ENCODE measurements around the gene IMPG2.

IMPG2 gene

DNA sequence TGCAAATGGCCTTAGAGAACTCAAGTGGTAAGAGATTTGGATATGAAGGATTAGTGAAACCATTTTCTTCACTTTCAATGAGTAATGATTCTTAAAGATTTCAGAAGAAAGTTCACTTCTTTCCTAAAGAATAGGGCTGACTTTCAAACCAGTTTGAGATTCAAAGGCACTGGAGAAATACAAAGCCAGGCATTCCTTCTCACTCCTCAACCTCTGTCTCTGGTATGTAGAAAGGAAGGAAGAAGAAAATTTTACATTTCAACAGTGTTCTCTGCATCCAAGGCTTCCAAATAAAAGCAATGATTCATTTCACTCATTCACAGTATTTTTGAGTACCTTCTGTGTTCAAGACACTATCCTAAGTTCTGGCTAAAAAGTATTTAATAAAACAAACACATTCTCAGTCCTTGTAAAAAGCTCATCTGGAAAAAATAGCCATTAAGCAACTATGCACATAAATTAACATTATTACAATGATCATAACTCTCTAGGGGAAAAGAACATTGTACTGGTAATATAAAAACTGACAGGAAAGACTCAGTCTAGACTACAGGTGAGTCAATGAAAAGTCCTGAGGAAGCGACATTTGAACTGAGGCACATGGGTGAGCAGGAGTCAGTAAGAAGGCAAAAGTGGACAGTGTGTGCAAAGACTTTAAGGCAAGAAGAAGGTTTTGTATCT, 79.5 kb downstream of the IMPG2 start (continued):
- TF ChIP-seq, protein P1, sequence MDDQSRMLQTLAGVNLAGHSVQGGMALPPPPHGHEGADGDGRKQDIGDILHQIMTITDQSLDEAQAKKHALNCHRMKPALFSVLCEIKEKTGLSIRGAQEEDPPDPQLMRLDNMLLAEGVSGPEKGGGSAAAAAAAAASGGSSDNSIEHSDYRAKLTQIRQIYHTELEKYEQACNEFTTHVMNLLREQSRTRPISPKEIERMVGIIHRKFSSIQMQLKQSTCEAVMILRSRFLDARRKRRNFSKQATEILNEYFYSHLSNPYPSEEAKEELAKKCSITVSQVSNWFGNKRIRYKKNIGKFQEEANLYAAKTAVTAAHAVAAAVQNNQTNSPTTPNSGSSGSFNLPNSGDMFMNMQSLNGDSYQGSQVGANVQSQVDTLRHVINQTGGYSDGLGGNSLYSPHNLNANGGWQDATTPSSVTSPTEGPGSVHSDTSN (CRISPR knock-in tag; IDR thresholded peaks at IDR 0.05), result no peak
- TF ChIP-seq, protein P2, sequence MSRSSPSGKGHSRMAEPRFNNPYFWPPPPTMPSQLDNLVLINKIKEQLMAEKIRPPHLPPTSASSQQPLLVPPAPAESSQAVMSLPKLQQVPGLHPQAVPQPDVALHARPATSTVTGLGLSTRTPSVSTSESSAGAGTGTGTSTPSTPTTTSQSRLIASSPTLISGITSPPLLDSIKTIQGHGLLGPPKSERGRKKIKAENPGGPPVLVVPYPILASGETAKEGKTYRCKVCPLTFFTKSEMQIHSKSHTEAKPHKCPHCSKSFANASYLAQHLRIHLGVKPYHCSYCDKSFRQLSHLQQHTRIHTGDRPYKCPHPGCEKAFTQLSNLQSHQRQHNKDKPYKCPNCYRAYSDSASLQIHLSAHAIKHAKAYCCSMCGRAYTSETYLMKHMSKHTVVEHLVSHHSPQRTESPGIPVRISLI (tag by site-specific recombination; IDR thresholded peaks at IDR 0.05), result no peak
- TF ChIP-seq MYNN (tag by site-specific recombination; IDR thresholded peaks at IDR 0.05; ENCODE audit: borderline replicate concordance), result no peak
- TF ChIP-seq, protein P3, sequence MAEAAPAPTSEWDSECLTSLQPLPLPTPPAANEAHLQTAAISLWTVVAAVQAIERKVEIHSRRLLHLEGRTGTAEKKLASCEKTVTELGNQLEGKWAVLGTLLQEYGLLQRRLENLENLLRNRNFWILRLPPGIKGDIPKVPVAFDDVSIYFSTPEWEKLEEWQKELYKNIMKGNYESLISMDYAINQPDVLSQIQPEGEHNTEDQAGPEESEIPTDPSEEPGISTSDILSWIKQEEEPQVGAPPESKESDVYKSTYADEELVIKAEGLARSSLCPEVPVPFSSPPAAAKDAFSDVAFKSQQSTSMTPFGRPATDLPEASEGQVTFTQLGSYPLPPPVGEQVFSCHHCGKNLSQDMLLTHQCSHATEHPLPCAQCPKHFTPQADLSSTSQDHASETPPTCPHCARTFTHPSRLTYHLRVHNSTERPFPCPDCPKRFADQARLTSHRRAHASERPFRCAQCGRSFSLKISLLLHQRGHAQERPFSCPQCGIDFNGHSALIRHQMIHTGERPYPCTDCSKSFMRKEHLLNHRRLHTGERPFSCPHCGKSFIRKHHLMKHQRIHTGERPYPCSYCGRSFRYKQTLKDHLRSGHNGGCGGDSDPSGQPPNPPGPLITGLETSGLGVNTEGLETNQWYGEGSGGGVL (tag by site-specific recombination; IDR thresholded peaks at IDR 0.05), result no peak
- no peak for TF ChIP-seq HOXA7 (CRISPR knock-in tag; IDR thresholded peaks at IDR 0.05; ENCODE audit: borderline replicate concordance)
- no peak for TF ChIP-seq ZFHX2 (tag by site-specific recombination; conservative IDR thresholded peaks at IDR 0.05)
- no peak for TF ChIP-seq ZNF184 (tag by site-specific recombination; IDR thresholded peaks at IDR 0.05)
- no peak for TF ChIP-seq ZNF114 (tag by site-specific recombination; IDR thresholded peaks at IDR 0.05)
- no peak for TF ChIP-seq ZNF341 (tag by site-specific recombination; IDR thresholded peaks at IDR 0.05; ENCODE audit: low read depth)
- no peak for TF ChIP-seq ZNF837 (tag by site-specific recombination; IDR thresholded peaks at IDR 0.05)
- no peak for TF ChIP-seq ZNF202 (tag by site-specific recombination; IDR thresholded peaks at IDR 0.05; ENCODE audit: borderline replicate concordance)
- TF ChIP-seq ZNF677 (tag by site-specific recombination; IDR thresholded peaks at IDR 0.05), result no peak
- TF ChIP-seq ZNF302 (tag by site-specific recombination; IDR thresholded peaks at IDR 0.05; ENCODE audit: low read depth), result no peak

DNA sequence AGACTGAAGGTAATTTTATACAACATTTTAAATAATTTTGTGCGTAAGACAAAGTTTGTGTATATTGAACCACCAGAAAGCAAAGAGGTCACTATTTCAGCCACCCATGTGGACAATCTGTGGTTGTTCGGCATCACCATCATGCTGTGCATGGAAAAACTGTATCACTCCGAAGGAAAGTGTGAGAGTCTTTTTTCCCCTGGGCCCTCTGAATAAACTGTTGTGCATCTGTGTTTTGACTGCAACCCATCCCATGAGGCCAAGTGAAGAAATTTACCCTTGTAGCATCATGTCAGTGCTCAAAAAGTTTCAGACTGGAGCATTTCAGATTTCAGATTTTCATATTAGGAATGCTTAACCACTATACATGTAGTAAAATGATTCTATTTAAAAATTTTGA, 85.3 kb downstream of the IMPG2 start:
- Histone ChIP-seq H3K27ac (ENCODE audit: extremely low read depth, low read depth, low read length) (no peak overlapping the region), H3K36me3 (ENCODE audit: control insufficient read depth in 2 of 2, insufficient read depth in 1 of 2, low read length in 2 of 2) (no peaks in the 10 kb centered on the region), H3K9me3 (ENCODE audit: control insufficient read depth, insufficient read depth, low read depth, low read length) (no peaks in the 10 kb centered on the region), H3K4me1 (ENCODE audit: control insufficient read depth, insufficient read depth, low read length) (no peaks in the 10 kb centered on the region), H3K4me3 (ENCODE audit: low read depth, low read length) (no peak overlapping the region)
- CTCF ChIA-PET, result no interaction called here
- TF ChIP-seq ZNF529 (tag by site-specific recombination; IDR thresholded peaks at IDR 0.05; ENCODE audit: insufficient replicate concordance), result no peak
- TF ChIP-seq ZNF214 (tag by site-specific recombination; IDR thresholded peaks at IDR 0.05; ENCODE audit: borderline replicate concordance), result no peak
- TF ChIP-seq ZNF274 (IDR thresholded peaks at IDR 0.05; ENCODE audit: low read length), result no peak
- TF ChIP-seq ZNF274 (tag by site-specific recombination; IDR thresholded peaks at IDR 0.05; ENCODE audit: borderline replicate concordance), result no peak
- no peak for TF ChIP-seq SCRT1 (tag by site-specific recombination; IDR thresholded peaks at IDR 0.05; ENCODE audit: borderline replicate concordance)
- TF ChIP-seq, protein P4, sequence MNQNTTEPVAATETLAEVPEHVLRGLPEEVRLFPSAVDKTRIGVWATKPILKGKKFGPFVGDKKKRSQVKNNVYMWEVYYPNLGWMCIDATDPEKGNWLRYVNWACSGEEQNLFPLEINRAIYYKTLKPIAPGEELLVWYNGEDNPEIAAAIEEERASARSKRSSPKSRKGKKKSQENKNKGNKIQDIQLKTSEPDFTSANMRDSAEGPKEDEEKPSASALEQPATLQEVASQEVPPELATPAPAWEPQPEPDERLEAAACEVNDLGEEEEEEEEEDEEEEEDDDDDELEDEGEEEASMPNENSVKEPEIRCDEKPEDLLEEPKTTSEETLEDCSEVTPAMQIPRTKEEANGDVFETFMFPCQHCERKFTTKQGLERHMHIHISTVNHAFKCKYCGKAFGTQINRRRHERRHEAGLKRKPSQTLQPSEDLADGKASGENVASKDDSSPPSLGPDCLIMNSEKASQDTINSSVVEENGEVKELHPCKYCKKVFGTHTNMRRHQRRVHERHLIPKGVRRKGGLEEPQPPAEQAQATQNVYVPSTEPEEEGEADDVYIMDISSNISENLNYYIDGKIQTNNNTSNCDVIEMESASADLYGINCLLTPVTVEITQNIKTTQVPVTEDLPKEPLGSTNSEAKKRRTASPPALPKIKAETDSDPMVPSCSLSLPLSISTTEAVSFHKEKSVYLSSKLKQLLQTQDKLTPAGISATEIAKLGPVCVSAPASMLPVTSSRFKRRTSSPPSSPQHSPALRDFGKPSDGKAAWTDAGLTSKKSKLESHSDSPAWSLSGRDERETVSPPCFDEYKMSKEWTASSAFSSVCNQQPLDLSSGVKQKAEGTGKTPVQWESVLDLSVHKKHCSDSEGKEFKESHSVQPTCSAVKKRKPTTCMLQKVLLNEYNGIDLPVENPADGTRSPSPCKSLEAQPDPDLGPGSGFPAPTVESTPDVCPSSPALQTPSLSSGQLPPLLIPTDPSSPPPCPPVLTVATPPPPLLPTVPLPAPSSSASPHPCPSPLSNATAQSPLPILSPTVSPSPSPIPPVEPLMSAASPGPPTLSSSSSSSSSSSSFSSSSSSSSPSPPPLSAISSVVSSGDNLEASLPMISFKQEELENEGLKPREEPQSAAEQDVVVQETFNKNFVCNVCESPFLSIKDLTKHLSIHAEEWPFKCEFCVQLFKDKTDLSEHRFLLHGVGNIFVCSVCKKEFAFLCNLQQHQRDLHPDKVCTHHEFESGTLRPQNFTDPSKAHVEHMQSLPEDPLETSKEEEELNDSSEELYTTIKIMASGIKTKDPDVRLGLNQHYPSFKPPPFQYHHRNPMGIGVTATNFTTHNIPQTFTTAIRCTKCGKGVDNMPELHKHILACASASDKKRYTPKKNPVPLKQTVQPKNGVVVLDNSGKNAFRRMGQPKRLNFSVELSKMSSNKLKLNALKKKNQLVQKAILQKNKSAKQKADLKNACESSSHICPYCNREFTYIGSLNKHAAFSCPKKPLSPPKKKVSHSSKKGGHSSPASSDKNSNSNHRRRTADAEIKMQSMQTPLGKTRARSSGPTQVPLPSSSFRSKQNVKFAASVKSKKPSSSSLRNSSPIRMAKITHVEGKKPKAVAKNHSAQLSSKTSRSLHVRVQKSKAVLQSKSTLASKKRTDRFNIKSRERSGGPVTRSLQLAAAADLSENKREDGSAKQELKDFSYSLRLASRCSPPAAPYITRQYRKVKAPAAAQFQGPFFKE (tag by site-specific recombination; IDR thresholded peaks at IDR 0.05; ENCODE audit: borderline replicate concordance), result no peak
- TF ChIP-seq SETDB1 (IDR thresholded peaks at IDR 0.05; ENCODE audit: insufficient read length, low read length), result no peak
- TF ChIP-seq SP3 (tag by site-specific recombination; IDR thresholded peaks at IDR 0.05), result no peak
- TF ChIP-seq ZNF324 (tag by site-specific recombination; IDR thresholded peaks at IDR 0.05), result no peak
- TF ChIP-seq ZNF302 (tag by site-specific recombination; IDR thresholded peaks at IDR 0.05; ENCODE audit: low read depth), result no peak
- TF ChIP-seq ZNF560 (tag by site-specific recombination; IDR thresholded peaks at IDR 0.05; ENCODE audit: borderline replicate concordance), result no peak
- no peak for TF ChIP-seq ZNF473 (tag by site-specific recombination; IDR thresholded peaks at IDR 0.05)
- no peak for TF ChIP-seq KLF7 (tag by site-specific recombination; IDR thresholded peaks at IDR 0.05; ENCODE audit: borderline replicate concordance)
- TF ChIP-seq ZNF350 (tag by site-specific recombination; IDR thresholded peaks at IDR 0.05), result no peak
- no peak for TF ChIP-seq ZFP69B (tag by site-specific recombination; IDR thresholded peaks at IDR 0.05)
- POLR2A ChIA-PET, result no interaction called here

Data from HEK293 (cell line).